ENCODE measurements around the gene C2orf69. TPM values are rescaled to one million over a fixed set of nuclear protein-coding genes. Genes with fewer than 3 reads are reported as not detected.
"Not testable (repeated sequence)": the region's sequence is repeated elsewhere in the genome, so short reads cannot be mapped to it uniquely, and the experiment has no call there.

C2orf69 gene, protein sequence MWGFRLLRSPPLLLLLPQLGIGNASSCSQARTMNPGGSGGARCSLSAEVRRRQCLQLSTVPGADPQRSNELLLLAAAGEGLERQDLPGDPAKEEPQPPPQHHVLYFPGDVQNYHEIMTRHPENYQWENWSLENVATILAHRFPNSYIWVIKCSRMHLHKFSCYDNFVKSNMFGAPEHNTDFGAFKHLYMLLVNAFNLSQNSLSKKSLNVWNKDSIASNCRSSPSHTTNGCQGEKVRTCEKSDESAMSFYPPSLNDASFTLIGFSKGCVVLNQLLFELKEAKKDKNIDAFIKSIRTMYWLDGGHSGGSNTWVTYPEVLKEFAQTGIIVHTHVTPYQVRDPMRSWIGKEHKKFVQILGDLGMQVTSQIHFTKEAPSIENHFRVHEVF
- 10.0 and 13.5 TPM in 2 replicates for total RNA-seq (2014; rRNA removed; shearing (Covaris generic))

DNA sequence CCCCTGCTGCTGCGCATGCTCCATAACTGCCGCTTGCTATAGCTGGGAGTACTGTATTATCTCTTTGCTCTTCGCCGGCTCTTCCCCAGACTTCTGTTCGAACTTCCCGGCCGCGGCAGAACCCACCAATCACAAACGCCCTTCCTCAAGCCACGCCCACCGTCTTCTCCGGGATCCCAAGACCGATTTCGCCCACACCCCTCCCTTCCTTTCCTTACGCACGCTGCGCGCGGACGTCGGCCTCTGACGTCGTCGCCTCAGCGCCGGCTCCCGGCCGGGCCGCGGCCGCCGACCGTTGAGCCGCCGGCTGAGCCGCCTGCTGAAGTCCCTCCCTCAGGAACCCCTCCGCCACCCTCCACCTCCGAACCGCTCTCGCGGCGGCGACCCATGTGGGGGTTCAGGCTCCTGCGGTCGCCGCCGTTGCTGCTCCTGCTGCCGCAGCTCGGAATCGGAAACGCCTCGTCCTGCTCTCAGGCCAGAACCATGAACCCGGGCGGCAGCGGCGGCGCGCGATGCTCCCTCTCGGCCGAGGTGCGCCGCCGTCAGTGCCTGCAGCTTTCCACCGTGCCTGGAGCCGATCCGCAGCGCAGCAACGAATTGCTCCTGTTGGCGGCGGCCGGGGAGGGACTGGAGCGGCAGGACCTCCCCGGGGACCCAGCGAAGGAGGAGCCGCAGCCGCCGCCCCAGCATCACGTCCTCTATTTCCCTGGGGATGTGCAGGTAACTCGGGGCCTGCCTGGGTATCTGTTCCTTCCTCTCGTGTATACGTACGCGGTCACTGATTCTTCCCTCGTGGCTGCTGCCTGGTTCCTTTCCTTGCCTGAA, at the start of gene C2orf69:
Gene C2orf69, plus strand, starts transcription at position 242 of the 825 bp plus-strand sequence. Its CDS starts 146 bp downstream, at position 388.
- peak; percentile 96 for DNase-seq (ENCODE audit: low read depth)

DNA sequence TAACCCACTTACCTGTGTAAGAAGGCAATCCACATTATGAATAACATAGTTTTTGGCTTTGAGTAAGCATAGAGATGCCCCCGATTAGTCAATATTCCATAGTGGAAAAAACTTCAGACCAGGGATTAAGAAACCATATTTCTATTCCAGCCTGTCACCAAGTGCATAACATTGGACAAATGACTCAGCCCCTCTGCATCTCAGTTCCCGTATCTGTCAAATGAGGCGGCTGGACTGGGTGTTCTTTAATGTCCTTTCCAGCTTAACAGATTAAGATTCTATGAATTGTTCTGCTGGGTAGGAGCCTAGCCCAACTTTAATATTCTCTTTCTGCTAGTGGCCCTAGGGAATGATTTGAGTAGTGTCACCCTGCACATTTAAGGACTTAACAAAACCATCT, 48.3 kb upstream of the C2orf69 start:
- DNase-seq (ENCODE audit: low read depth) = peak; percentile 7

DNA sequence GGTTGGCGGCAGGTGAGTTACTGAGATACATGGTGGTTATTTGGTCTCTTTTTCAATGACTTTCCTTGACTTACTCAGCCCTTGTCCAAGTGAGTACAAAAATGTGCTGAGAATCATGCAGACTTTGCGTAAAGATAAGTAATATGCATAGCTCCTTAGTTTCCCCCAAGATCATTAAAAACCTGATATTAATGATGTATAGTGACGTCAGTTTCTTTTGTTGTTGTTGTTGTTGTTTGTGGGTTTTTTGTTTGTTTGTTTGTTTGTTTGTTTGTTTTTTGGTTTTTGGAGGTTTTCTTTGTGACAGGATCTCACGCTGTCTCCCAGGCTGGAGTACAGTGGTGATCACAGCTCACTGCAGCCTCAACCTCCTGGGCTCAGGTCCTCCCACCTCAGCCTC, 45.2 kb upstream of the C2orf69 start:
- no peak for DNase-seq (ENCODE audit: low read depth)

DNA sequence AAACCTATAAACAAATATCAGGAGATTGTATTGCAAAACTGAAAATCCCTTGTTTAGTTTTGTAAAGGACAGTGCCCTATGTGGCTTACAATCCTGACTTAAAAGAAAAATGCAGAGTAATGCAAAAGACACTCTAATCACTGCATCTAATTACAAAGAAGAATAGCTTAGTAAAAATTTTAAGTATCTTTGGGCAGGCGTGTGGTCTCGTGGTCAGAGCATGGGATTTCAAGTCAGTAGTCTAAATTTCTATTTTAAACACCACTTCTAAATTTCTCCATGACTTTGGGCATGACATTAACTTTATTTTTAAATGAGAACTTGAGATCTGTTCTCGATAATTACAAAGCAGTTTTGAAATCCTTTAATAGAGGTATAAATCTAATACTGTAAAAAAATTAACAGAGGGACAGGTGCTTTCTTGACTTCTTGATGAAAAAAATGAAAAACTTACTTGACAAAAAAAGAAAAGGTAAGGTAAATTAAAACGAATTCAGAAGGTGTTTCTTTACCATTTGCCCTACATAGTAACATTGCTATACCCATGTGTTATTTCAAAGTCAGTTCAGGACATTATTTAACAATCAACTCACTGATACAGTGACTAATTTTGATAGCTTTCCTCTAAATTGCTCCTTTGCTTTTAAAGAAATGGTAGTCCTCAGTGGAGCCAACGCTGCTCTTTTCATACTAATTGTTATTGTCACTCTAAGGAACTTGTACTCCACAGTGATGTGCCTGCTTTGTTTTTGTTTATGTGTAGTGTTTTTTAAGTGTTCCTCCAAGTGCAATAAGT, 42.5 kb upstream of the C2orf69 start:
- DNase-seq (ENCODE audit: low read depth) = no peak

DNA sequence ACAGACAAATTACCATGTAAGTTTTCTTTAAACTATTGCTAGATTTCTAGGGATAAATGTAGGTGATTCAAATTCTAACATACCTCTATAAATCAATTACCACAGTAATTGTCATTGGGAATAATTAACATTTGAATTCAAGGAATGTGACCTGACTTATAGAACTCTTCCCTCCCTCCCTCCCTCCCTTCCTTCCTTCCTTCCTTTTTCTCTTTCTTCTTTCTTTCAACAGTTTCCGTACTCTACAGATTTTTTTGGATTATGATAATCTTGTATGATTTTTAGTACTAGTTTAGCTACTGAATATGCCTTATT, 41.9 kb upstream of the C2orf69 start:
- DNase-seq (ENCODE audit: low read depth) = no peak

DNA sequence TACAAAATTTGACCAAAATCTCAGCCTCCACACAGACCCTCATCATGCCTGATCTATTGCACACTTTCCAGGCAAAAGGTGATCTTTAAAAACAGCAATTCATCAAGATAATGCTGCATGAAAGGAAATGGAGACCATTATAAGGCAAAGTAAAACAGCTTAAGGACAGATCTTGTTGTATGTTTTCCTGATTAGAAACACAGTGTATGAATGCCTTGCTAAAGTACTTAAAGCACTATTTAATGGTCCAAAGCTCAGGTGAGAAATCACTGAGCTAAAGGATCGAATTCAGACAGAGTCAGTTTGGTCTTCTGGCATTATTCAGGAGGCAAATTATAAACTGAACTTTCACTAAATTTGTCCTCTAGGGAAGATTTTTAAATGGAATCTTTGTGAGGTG, 41.4 kb upstream of the C2orf69 start:
- no peak for DNase-seq (ENCODE audit: low read depth)

DNA sequence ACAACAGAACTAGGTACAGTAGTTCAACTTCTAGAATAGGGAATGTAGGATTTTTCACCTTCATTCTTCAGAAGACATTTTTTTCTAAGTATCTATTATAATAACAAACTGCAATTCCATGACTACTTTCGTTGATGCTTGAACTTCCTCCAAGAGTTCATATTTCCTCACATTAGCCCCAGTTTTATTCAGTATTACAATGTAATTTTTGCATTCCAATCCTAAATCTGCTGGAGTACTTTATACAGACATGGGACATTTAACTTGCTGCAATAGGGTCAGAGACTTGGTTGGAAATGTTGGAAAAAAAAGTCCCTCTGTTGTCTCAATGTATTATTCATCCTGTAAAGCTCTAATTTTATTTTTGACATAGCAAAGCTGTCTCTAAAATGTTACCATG, 40.5 kb upstream of the C2orf69 start:
- DNase-seq (ENCODE audit: low read depth) = no peak

DNA sequence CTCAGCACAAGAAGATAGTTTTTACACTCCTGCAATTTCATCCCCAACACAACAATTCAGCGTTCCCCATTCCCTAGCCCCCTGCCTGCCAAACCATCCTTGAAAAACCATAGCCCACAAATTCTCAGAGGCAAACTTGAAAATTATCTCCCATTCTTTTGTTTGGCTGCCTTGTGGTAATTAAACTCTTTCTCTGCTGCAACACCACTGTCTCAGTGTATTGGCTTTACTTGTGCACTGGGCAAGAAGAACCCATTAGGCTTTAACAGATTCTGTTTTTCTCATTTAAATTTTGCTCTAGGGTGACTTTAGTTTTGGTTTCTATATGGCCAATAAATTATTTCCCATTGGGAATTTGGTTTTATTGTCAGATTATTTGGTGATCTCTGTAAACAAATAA, 36.9 kb upstream of the C2orf69 start:
- no peak for DNase-seq (ENCODE audit: low read depth)

DNA sequence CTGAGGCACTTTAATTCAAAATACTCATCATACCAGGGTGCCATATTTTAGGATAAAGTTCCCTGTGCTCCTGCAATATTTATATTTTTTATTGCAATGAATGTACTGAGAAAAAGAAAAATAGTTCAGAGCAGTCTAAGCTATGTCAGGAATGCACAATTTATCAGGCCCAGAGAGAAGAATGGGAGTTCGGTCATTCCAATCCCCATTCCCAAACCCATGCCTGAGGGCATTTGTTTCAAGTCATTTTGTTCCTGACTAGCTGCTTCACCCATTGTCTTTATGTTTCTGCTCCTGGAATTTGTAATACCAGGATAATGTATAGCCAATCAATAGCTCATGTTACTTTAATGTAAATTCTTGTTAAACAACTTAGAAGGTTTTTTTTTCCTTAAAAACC, 35.7 kb upstream of the C2orf69 start:
- DNase-seq (ENCODE audit: low read depth) = peak; percentile 33

DNA sequence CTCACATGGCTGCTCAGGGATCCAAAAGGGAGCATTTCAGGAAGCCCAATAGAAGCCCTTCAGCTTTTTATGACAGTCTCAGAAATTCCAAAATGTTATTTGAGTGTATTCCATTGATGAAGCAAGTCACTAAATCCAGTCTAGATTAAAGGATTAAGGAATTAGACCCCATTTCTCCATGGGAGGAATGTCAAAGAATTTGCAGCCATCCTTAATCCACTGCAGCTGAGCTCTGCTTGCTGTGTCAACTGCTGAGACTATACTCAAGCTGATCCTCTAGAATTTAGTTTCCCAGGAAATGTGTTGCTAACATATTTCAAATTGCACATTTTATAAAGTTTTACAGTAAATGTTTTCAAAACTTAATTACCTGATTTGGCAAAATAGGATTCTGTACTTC, 28.4 kb upstream of the C2orf69 start:
- no peak for DNase-seq (ENCODE audit: low read depth)

DNA sequence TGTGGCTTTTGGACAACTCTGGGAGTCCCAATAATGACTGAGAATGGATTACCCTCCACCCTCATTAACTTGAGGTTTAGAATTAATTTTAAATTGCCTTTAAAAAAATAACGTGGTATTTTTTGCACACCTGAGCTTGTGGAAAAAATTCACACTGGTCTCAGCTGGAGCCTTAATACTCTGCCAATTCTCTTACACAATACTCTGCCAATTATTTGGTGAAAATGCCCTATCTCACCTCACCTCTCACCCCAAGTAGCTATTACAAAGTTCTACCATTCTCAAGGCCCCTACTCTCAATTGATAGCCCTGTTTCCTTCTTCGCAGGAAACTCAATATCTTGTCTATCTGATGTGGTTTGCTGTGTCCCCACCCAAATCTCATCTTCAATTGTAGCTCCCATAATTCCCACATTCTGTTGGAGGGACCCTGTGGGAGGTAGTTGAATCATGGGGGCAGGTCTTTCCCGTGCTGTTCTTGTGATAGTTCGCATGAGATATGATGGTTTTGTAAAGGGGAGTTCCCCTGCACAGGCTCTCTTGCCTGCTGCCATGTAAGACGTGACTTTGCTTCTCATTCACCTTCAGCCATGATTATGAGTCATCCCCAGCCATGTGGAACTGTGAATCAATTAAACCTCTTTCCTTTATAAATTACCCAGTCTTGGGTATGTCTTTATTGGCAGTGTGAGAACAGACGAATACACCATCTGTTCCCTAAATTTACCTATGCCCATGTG, 27.4 kb upstream of the C2orf69 start:
- DNase-seq (ENCODE audit: low read depth) = peak; percentile 7

DNA sequence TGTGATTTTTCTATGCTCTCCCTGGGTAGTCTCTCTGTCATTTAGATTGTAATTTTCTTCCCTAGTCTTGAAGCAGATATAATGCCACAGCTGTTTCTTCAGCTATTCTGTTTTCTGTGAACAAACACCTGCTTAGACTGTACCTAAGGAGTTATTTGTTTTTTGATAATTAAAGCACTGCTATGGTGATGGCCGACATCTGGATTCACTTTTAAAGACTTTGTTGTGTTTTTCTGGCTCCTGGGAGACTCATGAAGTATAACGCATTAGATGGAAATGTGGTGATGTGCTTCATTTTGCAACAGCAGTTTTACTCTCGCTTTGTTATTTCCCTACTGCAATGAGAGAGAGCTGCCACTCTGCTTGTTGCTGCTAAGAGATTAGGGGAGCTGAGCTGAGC, 15.7 kb upstream of the C2orf69 start:
- no peak for DNase-seq (ENCODE audit: low read depth)

DNA sequence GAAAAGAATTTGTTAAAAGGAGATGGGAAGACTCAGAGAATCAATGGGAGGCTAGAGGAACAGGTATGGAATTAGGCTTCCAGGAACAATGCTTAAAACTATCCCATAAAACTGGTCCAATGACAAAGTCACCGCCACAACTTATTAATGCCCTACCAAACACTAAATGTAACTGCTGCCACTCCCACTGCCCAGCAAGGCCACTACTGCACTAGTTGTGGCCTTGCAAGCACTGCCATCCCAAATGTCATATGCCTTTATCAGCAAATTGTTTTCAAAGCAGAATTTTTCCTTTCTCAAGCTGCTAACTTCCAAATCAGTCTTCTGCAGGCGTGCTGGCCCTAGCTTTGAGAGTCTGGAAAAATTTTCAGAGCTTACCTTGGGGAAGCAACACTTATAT, 14.5 kb upstream of the C2orf69 start:
- no peak for DNase-seq (ENCODE audit: low read depth)

DNA sequence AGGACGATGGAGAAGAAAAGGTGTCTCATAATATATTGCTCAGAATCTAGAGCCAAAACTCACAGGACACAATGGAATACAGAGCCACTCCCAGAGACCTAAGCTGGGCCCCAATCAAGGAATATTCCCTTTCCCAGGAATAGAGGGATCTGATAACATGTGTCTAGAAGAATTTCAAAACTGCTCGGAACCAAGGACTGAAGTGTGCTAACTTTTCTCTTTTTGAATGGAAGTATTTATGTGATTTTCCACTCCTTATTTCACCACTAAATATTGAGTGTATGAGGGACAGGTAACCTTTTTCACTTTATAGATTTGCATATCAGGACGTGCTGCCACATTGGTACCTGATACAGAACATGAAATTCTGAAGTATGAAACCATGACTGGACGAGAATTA, 9.2 kb upstream of the C2orf69 start:
- no peak for DNase-seq (ENCODE audit: low read depth)

DNA sequence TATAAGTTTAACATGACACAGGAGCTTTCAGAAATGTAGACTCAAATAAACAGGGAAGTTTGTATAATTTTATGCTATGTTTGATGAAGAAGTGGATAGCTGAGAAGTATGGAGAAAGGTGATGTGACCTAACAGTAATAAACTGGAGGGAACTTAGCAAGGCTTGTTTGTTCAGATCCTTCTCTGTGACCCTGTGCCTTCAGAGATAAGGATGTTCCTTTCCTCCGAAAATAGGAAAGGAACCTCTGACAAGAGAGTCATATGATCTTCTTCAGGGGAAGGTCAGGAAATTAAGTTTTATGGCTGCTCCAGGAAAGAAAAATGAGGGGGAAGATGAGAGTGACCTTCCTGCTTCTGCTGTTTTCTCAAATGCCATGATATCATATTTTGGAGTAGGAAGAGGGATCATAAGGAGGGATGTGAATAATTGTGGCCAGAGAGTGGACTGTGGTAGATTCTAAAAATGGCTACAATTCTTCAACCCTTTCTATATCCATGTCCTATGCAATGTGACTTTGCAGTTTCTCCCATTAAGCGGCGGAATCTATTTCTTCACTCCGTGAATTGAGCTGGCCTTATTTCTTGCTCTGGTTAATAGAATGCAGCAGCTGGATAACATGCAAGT, 8.5 kb upstream of the C2orf69 start:
- no peak for DNase-seq (ENCODE audit: low read depth)

DNA sequence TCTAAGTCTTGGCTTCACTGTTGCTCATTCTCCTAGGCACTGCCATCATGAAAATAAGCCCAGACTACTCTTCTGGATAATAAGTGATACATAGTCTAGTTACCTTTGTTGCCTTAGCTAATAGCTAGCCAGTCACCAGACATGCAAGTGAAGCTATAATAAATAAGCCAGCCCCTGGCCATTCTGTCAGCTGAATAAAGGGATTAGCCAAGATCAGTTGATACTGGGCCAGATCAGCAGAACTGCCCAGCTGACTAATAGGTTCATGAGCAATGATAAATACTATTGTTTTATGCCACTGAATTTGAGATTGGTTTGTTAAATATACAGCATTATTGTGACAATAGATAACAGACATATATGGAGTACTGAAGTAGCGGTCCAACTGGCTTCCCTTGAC, 8.0 kb upstream of the C2orf69 start:
- DNase-seq (ENCODE audit: low read depth) = peak; percentile 4

DNA sequence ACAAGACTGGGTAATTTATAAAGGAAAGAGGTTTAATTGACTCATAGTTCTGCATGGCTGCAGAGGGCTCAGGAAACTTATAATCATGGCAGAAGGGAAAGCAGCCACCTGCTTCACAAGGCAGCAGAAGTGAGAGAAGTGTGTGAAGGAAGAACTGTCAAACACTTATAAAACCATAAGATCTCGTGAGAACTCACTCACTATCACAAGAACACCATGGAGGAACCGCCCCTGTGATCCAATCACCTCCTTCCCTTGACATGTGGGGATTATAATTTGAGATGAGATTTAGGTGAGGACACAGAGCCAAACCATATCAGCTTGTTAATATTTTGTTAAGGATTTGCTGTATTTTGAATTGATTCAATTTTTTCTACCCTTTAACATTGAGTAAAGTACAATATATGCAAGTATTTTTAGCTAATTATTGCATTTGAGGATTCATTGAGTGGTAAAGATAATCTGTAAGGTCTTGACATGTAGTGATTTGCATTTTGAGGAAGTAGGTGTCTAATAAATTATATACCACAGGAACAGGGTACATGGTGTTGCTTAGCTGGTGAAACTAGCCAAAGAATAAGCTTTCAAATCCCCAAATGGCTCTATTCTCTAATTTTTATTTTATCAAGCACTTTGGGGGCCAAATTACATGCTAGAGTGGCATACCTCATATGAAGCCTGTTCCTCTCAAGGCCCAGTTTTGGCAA, 3.9 kb upstream of the C2orf69 start:
- no peak for DNase-seq (ENCODE audit: low read depth)

DNA sequence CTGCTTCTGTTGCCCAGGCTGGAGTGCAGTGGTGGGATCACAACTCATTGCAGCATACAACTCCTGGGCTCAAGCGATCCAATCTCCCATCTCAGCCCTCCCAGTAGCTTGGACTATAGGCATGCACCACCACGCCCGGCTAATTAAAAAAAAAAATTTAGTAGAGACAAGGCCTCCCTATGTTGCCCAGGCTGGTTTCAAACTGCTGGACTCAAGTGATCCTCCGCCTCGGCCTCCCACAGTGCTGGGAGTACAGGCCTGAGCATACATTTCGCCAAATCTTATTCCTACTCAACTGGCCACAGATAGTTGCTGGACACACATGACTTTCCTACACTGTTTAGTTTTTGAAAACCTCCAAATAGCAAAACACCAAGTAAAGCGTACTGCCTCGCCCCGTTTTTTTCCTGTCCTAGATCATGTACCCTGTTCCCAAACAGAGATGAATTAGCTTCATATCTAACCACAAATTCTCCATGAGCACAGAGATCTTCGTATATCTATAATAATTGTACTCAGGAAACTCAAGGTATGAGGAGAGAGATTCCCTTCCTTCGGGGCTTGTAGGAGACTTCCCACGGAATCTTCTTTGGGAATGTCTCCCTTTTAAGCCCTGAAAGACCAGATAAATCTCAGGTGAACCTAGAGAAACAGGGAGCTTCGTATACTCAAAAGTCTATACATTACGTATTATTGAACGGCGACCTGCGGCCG, 598 bp upstream of the C2orf69 start:
- no peak for DNase-seq (ENCODE audit: low read depth)

DNA sequence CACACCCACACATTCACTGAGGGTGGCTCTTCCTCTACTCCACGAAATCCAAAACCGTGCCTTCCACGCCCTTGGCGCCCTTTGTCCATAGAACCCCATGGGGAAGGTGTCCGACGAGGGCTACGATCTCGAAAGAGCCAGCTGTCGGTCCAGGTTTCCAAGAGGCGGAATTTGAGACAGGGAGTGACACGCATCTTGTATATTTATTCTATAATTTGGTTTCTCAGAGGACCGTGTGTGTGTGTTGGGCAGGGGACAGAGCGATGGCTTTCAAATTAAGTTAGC, 726 bp downstream of the C2orf69 start:
- DNase-seq (ENCODE audit: low read depth) = no peak

DNA sequence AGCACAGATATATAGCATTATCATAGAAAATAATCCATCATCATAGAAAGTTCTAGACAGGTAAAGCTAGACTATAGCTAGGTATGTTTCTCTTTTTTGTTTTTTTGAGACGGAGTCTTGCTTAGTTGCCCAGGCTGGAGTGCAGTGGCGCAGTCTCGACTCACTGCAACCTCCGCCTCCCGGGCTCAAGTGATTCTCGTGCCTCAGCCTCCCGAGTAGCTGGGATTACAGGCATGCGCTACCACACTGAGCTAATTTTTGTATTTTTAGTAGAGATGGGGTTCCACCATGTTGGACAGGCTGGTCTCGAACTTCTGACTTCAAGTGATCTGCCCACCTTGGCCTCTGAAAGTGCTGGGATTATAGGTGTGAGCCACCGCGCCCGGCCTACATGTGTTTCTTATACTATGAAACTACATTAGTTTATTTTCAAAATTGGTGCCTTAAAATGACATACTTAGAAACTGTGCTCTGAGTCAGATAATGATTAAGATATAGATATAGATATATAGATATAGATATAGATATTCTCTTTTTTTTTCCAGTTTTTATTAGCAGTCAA, 1.5 kb downstream of the C2orf69 start:
- DNase-seq (ENCODE audit: low read depth) = not testable (repeated sequence)
